Measurements from ENCODE around the gene ORMDL3.

GRCh38 chr17:39951924-39952679 is 24.7 kb upstream of the ORMDL3 start:
- TF ChIP-seq CTCF (IDR thresholded peaks at IDR 0.05; ENCODE audit: low read depth, low read length): no peak
- no peak for TF ChIP-seq EZH2phosphoT487 (IDR thresholded peaks at IDR 0.05; ENCODE audit: low read depth)

All from OCI-LY3 (cell line).